Cardiac muscle cell (in vitro differentiated cells and primary cell): ENCODE measurements around the gene MAP3K2. TPM values are rescaled to one million over a fixed set of nuclear protein-coding genes. Genes with fewer than 3 reads are reported as not detected.
A peak's percentile ranks its signal among the peaks of the same experiment; 100 is the strongest.

ENCODE experiments used
- DNase-seq, 2 donors: peaks; one replicate each; pipeline versions ENCODE4 v3.0.0 to v3.0.0-alpha.2; 2010 to 2017; ENCODE audit warnings: low read depth in 1 of 2, low spot score in 1 of 2
- H3K27ac ChIP-seq: fragments of 200-600 bp; sonication (generic); 2 replicates; pipeline ENCODE4 v1.5.1; 2016
- H3K27me3 ChIP-seq: fragments of 200-600 bp; sonication (generic); 2 replicates; pipeline ENCODE4 v1.6.0; 2016; ENCODE audit warnings: control low read depth
- H3K36me3 ChIP-seq: fragments of 200-600 bp; sonication (generic); 2 replicates; pipeline ENCODE4 v1.5.1; 2016; ENCODE audit warnings: control low read depth
- H3K4me1 ChIP-seq: fragments of 200-600 bp; sonication (generic); 2 replicates; pipeline ENCODE4 v1.8.1; 2017; ENCODE audit warnings: low read depth, mild to moderate bottlenecking, mixed run types
- H3K4me3 ChIP-seq: fragments of 200-600 bp; sonication (generic); 2 replicates; pipeline ENCODE4 v1.5.1; 2016; ENCODE audit warnings: mild to moderate bottlenecking
- H3K9me3 ChIP-seq: fragments of 200-600 bp; sonication (generic); 2 replicates; pipeline ENCODE4 v1.5.1; 2017; ENCODE audit warnings: low read depth, mild to moderate bottlenecking, control low read depth
- polyA plus RNA-seq: library from polyadenylated mRNA; unstranded; fragments of >200 nt; fragmentation: Nextera tagmentation; extraction: Ambion mirVana; gene quantifications from 2 replicates; pipeline ENCODE4 v1.2.1, GENCODE V29; 2016
- total RNA-seq: library from RNA; depleted of rRNA; stranded (reverse); fragments of >200 nt; gene quantifications from 2 replicates; pipeline ENCODE4 v1.2.3, GENCODE V29; 2016
- TF ChIP-seq, protein P1 (sequence below): IDR thresholded peaks from 2 replicates; pipeline ENCODE4 v1.5.1; 2012; ENCODE audit warnings: low read depth, mild to moderate bottlenecking, low read length

The MAP3K2 gene
- total and polyA plus RNA-seq, 2 experiments from 2014 or later, result 36.6 to 40.2 TPM

DNA sequence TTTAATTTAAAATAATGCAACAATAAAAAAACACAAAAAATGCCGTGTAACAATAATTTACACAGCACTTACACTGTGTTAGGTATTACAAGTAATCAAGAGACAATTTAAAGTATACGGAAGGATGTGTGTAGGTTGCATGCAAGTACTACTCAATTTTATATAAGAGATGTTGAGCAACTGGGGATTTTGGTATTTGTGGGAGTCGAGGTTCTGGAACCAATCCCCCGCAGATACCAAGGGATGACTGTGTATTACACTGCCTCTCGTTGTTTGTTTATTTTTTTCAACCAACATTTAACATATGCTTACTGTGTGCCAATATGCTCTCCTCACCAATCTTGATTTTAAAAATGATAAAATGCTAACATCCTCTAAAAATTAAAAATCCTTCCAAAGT is 24.8 kb downstream of the MAP3K2 start:
- no peaks in the 10 kb centered on the region for H3K36me3 ChIP-seq
- TF ChIP-seq, protein P1, sequence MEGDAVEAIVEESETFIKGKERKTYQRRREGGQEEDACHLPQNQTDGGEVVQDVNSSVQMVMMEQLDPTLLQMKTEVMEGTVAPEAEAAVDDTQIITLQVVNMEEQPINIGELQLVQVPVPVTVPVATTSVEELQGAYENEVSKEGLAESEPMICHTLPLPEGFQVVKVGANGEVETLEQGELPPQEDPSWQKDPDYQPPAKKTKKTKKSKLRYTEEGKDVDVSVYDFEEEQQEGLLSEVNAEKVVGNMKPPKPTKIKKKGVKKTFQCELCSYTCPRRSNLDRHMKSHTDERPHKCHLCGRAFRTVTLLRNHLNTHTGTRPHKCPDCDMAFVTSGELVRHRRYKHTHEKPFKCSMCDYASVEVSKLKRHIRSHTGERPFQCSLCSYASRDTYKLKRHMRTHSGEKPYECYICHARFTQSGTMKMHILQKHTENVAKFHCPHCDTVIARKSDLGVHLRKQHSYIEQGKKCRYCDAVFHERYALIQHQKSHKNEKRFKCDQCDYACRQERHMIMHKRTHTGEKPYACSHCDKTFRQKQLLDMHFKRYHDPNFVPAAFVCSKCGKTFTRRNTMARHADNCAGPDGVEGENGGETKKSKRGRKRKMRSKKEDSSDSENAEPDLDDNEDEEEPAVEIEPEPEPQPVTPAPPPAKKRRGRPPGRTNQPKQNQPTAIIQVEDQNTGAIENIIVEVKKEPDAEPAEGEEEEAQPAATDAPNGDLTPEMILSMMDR, result no peak
- H3K27me3 ChIP-seq, result no peaks in the 10 kb centered on the region
- DNase-seq, result peak in 1 of 2 donors; percentile 52
- no peak overlapping the region for H3K27ac ChIP-seq
- H3K4me3 ChIP-seq, result no peak overlapping the region
- no peaks in the 10 kb centered on the region for H3K9me3 ChIP-seq
- no peaks in the 10 kb centered on the region for H3K4me1 ChIP-seq

GRCh38 chr2:127361929-127362885 is 25.6 kb downstream of the MAP3K2 start:
- TF ChIP-seq, protein P1, result no peak
- no peaks in the 10 kb centered on the region for H3K4me1 ChIP-seq
- H3K27ac ChIP-seq, result no peak overlapping the region
- no peak for DNase-seq
- H3K27me3 ChIP-seq, result no peaks in the 10 kb centered on the region
- H3K4me3 ChIP-seq, result no peak overlapping the region
- H3K36me3 ChIP-seq, result no peaks in the 10 kb centered on the region
- no peaks in the 10 kb centered on the region for H3K9me3 ChIP-seq

DNA sequence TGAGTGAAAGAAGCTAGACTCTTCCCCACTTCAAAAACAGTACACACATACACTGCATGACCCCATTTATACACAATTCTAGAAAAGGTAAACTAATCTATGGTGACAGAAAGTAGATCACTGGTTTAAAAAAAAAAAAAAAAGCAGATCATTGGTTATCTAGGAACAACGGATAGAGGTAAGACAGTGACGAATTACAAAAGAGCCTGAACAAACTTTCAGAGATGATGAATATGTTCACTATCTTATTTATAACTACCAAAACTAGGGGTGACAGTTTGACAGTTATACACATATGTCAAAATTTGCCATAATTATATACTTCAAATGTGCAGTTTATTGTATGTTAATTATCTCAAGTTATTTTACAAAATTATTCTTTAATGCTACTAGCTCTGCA is 27.5 kb downstream of the MAP3K2 start:
- H3K27ac ChIP-seq, result no peak overlapping the region
- H3K27me3 ChIP-seq, result no peaks in the 10 kb centered on the region
- TF ChIP-seq, protein P1, result no peak
- no peak for DNase-seq
- no peaks in the 10 kb centered on the region for H3K36me3 ChIP-seq
- no peaks in the 10 kb centered on the region for H3K4me1 ChIP-seq
- H3K4me3 ChIP-seq, result no peak overlapping the region
- no peaks in the 10 kb centered on the region for H3K9me3 ChIP-seq

DNA sequence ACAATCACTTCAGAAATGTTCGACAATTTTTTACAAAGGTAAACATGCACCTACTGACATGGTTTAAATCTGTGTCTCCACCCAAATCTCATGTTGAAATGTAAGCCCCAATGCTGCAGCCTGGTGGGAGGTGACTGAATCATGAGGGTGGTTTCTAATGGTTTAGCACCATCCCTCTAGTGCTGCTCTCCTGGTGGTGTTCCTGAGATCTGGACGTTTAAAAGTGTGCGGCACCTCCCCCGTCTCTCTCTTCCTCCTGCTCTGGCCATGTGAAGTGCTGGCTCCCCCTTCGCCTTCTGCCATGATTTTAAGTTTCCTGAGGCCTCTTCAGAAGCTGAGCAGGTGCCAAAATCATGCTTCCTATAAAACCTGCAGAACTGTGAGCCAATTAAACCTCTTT is 28.3 kb downstream of the MAP3K2 start:
- H3K27me3 ChIP-seq, result no peaks in the 10 kb centered on the region
- no peak for DNase-seq
- TF ChIP-seq, protein P1, result no peak
- no peaks in the 10 kb centered on the region for H3K4me1 ChIP-seq
- no peak overlapping the region for H3K4me3 ChIP-seq
- H3K9me3 ChIP-seq, result no peaks in the 10 kb centered on the region
- no peak overlapping the region for H3K27ac ChIP-seq
- no peaks in the 10 kb centered on the region for H3K36me3 ChIP-seq

- H3K4me3 ChIP-seq, result no peak overlapping the region
- no peaks in the 10 kb centered on the region for H3K36me3 ChIP-seq
- DNase-seq, result no peak
- no peaks in the 10 kb centered on the region for H3K9me3 ChIP-seq
- no peak overlapping the region for H3K27ac ChIP-seq
- H3K27me3 ChIP-seq, result no peaks in the 10 kb centered on the region
- H3K4me1 ChIP-seq, result no peaks in the 10 kb centered on the region
- TF ChIP-seq, protein P1, result no peak
Measured at GRCh38 chr2:127358971-127359370, 28.8 kb downstream of the MAP3K2 start.
